ENCODE data around the gene TENM4.
A peak's percentile ranks its signal among the peaks of the same experiment; 100 is the strongest.

TENM4 gene

DNA sequence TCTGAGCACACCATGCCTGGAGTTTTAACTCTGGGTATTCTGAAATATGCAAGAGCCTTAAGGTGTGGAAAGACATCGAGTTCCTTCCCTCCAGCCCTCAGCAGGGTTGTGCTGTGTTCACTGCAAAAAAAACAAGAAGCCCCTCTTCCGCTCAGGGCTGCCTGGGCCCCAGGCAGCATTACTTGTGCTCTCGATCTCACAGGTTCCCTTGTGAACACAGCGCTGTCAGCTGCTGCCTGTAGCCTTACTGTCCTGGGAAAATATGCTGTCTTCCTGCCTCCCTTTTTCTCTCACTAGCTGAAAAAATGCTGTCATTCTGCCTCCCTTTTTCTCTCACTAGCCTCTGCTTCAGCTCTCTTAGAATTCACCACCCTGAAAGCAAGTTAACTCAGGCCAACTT, 15.7 kb upstream of the TENM4 start:
- no peak for DNase-seq (ENCODE audit: low read depth)
- H3K4me3 ChIP-seq (ENCODE audit: low read depth, low read length) = no peak overlapping the region

- DNase-seq (ENCODE audit: low read depth) = no peak
- H3K4me3 ChIP-seq (ENCODE audit: low read depth, low read length) = no peak overlapping the region
These were observed 12.8 kb upstream of the TENM4 start for GRCh38 chr11:79453617-79454016.

GRCh38 chr11:79449040-79449439, 8.2 kb upstream of the TENM4 start:
- no peak for DNase-seq (ENCODE audit: low read depth)
- H3K4me3 ChIP-seq (ENCODE audit: low read depth, low read length) = no peak overlapping the region

DNA sequence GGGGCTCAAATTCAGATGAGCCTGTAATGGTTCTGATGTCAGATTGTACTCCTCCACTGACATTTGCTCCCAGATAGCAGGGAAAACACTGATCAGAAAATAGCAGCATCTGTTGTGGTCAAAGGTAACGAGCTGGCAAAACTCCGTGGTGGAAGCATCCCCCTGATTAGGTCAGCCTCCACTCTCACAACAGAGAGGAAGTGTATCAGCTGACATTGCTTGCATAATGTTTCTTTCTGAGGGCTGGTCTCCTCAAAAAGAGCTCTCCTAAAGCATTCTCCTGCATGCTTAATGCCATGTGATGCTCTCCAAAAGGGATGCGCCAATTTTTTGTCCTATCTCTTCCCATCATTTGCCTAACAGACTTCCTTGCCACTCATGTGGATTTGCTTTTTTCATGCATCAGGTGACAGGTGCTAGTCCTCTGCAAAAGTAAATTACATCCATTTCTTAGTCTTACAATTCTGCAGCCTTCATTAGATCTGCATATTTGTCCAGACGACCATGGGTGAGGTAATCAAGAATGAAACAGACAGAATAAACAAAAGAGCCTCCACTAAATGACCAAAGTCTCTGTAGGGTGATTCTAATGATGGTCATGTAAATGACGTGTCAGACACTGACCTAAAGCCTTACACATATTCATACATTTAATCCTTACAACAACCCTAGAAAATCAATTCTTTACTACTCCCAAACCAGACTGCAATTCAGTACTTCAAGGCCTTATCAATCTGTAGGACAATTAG, 6.4 kb upstream of the TENM4 start:
- no peak overlapping the region for H3K4me3 ChIP-seq (ENCODE audit: low read depth, low read length)
- no peak for DNase-seq (ENCODE audit: low read depth)

DNA sequence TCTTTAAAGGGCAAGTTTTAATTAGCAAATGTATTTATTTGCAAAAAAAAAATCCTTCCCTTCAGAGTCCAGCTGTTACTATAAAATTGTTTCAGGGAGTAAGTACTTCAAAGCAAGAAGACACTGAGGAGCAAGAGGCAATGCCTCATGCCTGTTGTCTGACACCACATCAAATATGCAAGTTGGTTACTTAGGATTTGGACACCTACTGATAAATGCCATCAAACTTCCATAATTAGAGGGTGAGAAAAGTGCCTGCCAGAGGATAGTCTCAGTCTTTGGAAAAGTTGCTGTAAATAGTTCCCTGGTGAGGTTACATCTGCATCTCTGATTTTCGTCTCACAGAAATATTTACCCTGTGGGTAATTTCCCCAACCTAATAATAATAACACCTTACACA, 4.1 kb upstream of the TENM4 start:
- no peak for DNase-seq (ENCODE audit: low read depth)

GRCh38 chr11:79441461-79441875, 638 bp upstream of the TENM4 start:
- no peak for DNase-seq (ENCODE audit: low read depth)
- peak overlapping the region; percentile 75 for H3K4me3 ChIP-seq (ENCODE audit: low read depth, low read length)

More for the DNA sequence above, 4.1 kb upstream of the TENM4 start:
- no peak overlapping the region for H3K4me3 ChIP-seq (ENCODE audit: low read depth, low read length)

DNA sequence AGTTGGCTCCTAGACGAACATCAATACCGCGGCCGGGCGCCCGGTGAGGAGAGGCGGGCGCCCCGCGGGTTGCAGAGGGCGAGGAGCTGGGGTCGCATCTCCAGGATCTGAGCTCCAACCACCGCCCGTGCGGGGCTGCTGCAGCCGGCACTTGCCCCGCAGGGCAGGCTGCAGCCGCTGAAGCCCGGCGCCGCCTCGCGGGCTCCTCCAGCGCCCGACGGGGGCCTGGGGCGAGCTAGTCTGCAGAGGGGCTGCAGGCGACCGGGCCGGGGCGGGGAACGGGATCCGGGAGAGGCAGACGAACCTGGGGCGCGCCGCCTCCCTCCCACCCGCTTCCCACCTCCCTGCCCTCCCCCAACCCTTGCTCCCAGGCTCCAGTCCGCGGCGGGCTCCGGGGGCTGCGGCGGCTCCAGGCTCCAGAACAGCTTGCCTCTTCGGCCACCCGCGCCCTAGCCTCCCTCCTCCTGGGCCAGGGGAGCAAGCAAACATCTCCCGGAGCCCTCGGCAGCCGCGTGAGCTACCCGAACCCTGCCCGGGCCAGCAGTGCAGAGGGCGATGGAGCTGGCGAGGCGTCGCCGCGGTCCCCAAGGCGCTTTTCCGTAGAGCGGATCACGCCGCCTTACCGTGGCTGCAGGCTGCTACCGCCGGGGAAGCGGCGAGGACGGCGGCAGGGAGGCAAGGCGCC, 802 bp downstream of the TENM4 start:
- DNase-seq (ENCODE audit: low read depth) = no peak
- peak overlapping the region; percentile 75 for H3K4me3 ChIP-seq (ENCODE audit: low read depth, low read length)

DNA sequence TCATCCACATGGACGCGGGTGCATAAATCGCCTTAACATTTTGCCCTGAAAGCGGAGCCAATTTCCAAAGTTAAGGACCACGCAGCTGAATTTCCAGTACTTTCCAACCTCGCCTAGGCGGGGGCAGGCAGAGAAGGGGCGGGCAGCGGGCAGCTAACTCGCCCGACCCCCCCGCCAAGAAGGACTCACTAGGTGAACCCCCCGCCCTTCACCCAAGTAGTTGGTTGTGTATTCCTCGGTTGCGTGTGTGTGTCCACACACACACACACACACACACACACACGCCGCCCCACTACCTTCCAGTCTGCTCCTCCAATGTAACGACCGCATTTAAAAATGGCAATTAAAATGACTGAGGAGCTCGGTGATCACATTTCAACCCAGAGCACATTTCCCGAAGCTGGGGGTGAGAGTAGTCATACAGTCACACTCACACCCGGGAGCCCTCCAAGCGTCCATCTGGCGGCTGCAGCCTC, 1.4 kb downstream of the TENM4 start:
- peak overlapping the region; percentile 75 for H3K4me3 ChIP-seq (ENCODE audit: low read depth, low read length)
- DNase-seq (ENCODE audit: low read depth) = no peak

- DNase-seq (ENCODE audit: low read depth) = no peak
- peak overlapping the region; percentile 75 for H3K4me3 ChIP-seq (ENCODE audit: low read depth, low read length)
These were observed 2.0 kb downstream of the TENM4 start for GRCh38 chr11:79438631-79439409.

- peak overlapping the region; percentile 75 for H3K4me3 ChIP-seq (ENCODE audit: low read depth, low read length)
- DNase-seq (ENCODE audit: low read depth) = no peak
These were observed 2.7 kb downstream of the TENM4 start for GRCh38 chr11:79437981-79438630.

GRCh38 chr11:79437278-79437980, 3.4 kb downstream of the TENM4 start:
- H3K4me3 ChIP-seq (ENCODE audit: low read depth, low read length) = peak overlapping the region; percentile 75
- no peak for DNase-seq (ENCODE audit: low read depth)

DNA sequence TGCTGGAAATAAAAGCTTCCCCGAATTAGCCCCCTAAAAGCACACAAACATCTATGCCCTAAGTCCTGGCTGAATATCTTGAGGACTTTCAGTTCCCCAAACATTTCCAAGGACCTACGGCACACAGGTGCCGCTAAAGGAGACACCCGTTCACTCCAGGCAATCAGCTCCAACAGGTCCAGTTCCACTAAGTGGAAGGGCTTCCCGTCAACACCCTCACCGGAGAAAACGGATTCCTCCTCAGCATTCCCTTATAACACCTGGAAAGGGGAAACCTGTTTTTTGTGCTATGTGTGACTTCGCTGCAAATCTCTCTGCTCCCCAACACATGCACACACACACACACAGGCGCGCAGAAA, 3.9 kb downstream of the TENM4 start:
- no peak for DNase-seq (ENCODE audit: low read depth)
- H3K4me3 ChIP-seq (ENCODE audit: low read depth, low read length) = peak overlapping the region; percentile 75

DNA sequence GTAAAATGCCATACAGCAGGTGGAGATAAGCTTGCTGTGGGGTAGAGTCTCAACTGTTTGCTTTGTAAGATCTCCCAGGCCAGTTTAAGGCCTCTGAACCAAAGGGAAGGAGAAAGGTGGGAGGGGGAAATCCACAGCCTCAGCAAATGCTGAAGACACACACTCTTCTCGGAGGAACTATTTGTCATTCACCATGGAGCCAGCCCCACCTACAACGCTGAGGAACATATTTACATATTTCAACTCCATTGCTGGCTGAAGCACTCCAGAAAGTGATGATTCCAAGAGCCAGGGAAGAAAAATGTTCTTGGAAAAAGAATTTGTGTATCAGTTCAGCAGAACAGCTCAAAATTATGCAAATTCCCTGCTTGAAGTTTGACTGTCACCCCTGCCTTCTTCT, 6.5 kb downstream of the TENM4 start:
- H3K4me3 ChIP-seq (ENCODE audit: low read depth, low read length) = no peak overlapping the region
- no peak for DNase-seq (ENCODE audit: low read depth)

DNA sequence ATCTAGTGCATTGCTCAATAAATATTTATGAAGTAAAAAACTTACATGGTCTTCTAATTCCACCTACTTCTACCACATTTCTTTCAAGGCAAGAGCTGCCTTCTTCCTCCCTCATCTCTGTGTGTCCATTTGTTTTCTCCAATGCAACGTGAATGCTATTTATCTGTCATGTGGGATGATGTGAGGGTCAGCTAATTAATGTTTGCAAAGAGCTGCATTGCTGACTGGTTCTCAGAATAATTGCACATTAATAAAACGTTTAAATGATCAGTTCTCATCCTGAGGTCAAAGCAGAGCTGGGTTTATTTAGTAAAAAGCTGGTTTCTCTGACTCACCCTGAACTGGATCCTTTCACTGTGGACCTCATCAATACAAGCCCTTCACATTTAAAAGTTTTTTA, 8.7 kb downstream of the TENM4 start:
- H3K4me3 ChIP-seq (ENCODE audit: low read depth, low read length) = no peak overlapping the region
- DNase-seq (ENCODE audit: low read depth) = no peak

GRCh38 chr11:79431535-79431934, 9.3 kb downstream of the TENM4 start:
- no peak for DNase-seq (ENCODE audit: low read depth)
- no peak overlapping the region for H3K4me3 ChIP-seq (ENCODE audit: low read depth, low read length)

- DNase-seq (ENCODE audit: low read depth) = no peak
- no peak overlapping the region for H3K4me3 ChIP-seq (ENCODE audit: low read depth, low read length)
These were observed 10.6 kb downstream of the TENM4 start for GRCh38 chr11:79430280-79430679.

DNA sequence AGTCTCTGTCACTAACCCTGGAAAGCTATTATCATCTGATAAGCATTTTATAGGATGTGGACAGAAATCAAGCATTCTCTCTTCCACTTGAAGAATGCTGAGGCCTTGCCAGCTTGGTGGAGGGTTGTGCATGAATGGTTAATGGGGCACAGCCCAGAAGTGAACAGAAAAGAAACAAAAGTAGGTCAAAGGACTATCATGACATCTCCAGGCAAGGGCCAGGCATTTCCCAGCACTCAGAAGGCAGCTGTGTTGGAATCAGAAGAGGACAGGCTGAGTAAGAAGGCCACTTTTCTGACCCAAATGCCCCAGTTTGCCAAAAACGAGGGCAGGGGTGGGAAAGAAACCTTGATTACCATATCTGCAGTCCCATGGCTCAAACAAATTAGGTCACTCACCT, 12.4 kb downstream of the TENM4 start:
- DNase-seq (ENCODE audit: low read depth) = no peak
- no peak overlapping the region for H3K4me3 ChIP-seq (ENCODE audit: low read depth, low read length)

DNA sequence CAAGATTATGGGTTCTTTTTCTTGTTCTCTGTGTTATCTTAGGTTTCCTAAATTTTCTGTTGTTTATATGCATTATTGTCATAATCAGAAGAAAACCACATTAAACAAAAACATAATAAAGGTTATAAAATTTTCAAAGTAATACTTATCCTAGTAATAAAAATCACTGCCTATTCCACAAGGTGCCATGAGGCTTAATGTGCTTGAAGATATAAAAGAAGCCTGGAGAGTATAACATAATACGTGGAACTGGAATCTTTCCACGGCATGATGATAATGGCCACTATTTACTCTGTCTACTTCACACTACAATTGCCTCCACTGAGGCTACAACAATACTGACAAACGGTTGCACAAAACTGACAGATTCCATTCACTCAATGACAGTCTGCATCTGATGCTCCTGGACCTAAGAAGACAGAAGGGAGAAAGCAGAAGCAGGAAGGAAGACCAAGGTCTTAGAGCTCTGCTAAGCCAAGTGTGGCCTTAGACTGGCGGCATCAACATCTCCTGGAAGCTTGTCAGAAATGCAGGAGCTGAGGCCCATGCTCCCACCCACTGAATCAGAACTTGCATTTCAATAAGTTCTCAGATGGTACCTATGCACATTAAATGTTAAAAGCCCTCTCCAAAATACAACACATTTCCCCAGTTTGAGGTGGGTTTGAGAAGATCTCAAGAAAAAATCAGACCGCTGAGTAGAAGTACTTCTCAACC, 13.1 kb downstream of the TENM4 start:
- H3K4me3 ChIP-seq (ENCODE audit: low read depth, low read length) = no peak overlapping the region
- DNase-seq (ENCODE audit: low read depth) = no peak

- no peak for DNase-seq (ENCODE audit: low read depth)
- H3K4me3 ChIP-seq (ENCODE audit: low read depth, low read length) = no peak overlapping the region
These were observed 13.7 kb downstream of the TENM4 start for GRCh38 chr11:79427126-79427525.
